HG02840 (cell line): ENCODE measurements around the gene P2RY1.
"Not testable (repeated sequence)": the region's sequence is repeated elsewhere in the genome, so short reads cannot be mapped to it uniquely, and the experiment has no call there.

Experiments used
- ATAC-seq: cut with Tn5 transposase; IDR thresholded peaks from one replicate; pipeline ENCODE4 v1.9.1; 2021; ENCODE audit warnings: mild to moderate bottlenecking, moderate library complexity, moderate number of reproducible peaks; ENCODE audit not compliant: unreplicated experiment, low FRiP score

Gene P2RY1

GRCh38 chr3:152835601-152836102 is 721 bp downstream of the P2RY1 start:
- no peak for ATAC-seq

GRCh38 chr3:152836269-152836668 is 1.3 kb downstream of the P2RY1 start:
- ATAC-seq, result no peak

- no peak for ATAC-seq
Observed at GRCh38 chr3:152839511-152839910, 4.6 kb downstream of the P2RY1 start.

GRCh38 chr3:152841131-152841530 is 6.2 kb downstream of the P2RY1 start:
- ATAC-seq, result no peak

- ATAC-seq, result no peak
Observed at GRCh38 chr3:152842413-152842812, 7.5 kb downstream of the P2RY1 start.

- ATAC-seq, result no peak
Observed at GRCh38 chr3:152843955-152844354, 9.0 kb downstream of the P2RY1 start.

GRCh38 chr3:152846572-152847202 is 11.8 kb downstream of the P2RY1 start:
- not testable (repeated sequence) for ATAC-seq

- not testable (repeated sequence) for ATAC-seq
Observed at GRCh38 chr3:152847599-152847998, 12.7 kb downstream of the P2RY1 start.

GRCh38 chr3:152849996-152850578 is 15.2 kb downstream of the P2RY1 start:
- ATAC-seq, result no peak

- no peak for ATAC-seq
Observed at GRCh38 chr3:152853196-152853595, 18.3 kb downstream of the P2RY1 start.

- ATAC-seq, result no peak
Observed at GRCh38 chr3:152857082-152857481, 22.2 kb downstream of the P2RY1 start.

- no peak for ATAC-seq
Observed at GRCh38 chr3:152858170-152858800, 23.4 kb downstream of the P2RY1 start.

GRCh38 chr3:152860736-152861135 is 25.8 kb downstream of the P2RY1 start:
- ATAC-seq, result no peak

- no peak for ATAC-seq
Observed at GRCh38 chr3:152865668-152866245, 30.8 kb downstream of the P2RY1 start.

- ATAC-seq, result no peak
Observed at GRCh38 chr3:152870027-152870426, 35.1 kb downstream of the P2RY1 start.

GRCh38 chr3:152873314-152873713 is 38.4 kb downstream of the P2RY1 start:
- not testable (repeated sequence) for ATAC-seq

GRCh38 chr3:152874896-152875749 is 40.2 kb downstream of the P2RY1 start:
- no peak for ATAC-seq

- ATAC-seq, result no peak
Observed at GRCh38 chr3:152879130-152879789, 44.3 kb downstream of the P2RY1 start.

- no peak for ATAC-seq
Observed at GRCh38 chr3:152879790-152880174, 44.9 kb downstream of the P2RY1 start.

- ATAC-seq, result no peak
Observed at GRCh38 chr3:152885076-152885475, 50.1 kb downstream of the P2RY1 start.
